CD4-positive, alpha-beta T cell treated with Interferon alpha-2 for 1 hour (primary cell): ENCODE measurements around the gene BMP7.
"Not testable (repeated sequence)": the region's sequence is repeated elsewhere in the genome, so short reads cannot be mapped to it uniquely, and the experiment has no call there.

ENCODE experiments used
- DNase-seq, 2 donors: peaks; one replicate each; pipeline ENCODE4 v3.0.0-alpha.2; 2020 to 2022

Gene BMP7

DNA sequence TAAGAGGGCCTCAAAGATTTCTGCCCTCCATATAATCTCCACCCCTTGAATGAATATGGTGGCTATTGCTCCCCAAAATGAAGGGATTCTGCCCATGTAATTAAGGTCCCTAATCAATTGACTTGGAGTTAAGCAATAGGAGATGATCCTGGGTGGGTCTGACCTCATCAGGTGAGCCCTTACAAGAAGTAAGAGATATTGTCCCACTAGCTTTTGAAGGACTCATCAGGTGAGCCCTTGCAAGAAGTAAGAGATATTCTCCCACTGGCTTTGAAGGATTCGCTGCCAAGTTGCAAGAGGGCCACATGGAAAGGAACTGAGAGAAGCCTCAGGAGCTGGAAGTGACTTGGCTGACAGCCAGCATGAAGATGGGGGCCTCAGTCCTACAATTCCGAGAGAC lies 103.4 kb downstream of the BMP7 start:
- DNase-seq, result no peak

- DNase-seq, result no peak
Observed at GRCh38 chr20:57162362-57162652, 104.1 kb downstream of the BMP7 start.

DNA sequence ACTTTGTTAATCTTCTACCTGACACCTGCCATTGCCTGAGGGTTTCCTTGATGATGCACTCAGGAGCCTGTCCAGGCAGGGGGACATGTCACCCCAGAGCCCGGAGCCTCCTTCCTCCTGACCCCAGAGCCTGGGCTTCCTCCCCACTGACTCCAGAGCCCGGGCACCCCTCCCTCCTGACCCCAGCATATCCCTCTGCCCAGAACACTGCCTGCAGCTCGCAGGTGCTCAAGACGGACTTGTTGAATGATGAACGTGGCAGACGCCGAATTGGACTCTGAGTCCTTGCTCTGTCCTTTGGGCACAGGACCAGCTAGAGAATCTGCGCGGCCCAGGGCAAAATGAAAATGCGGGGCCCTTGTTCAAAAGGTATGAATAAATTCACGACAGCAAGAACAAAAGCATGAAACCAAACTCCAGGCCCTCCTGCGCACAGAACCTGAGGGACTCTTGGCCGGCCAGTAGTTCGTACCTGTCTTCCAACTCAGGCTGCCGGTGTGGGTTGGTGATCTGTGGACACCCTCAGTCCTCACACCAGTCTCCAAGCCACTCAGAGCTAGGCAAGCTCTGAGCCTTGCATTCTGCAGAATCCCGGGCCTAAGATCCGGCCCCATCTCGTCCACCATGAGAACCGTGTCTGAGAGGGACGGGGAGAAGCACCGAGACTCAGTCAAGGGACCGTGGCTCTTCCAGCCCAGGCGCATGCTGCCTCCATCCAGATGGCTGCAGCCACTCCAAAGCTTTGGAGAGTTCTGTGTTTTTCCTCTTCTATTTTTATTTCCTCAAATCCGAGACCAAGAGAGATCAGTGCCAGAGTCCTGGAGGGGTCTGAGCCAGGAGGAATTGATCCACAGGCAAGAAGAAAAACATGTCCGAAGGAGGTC lies 104.7 kb downstream of the BMP7 start:
- no peak for DNase-seq

DNA sequence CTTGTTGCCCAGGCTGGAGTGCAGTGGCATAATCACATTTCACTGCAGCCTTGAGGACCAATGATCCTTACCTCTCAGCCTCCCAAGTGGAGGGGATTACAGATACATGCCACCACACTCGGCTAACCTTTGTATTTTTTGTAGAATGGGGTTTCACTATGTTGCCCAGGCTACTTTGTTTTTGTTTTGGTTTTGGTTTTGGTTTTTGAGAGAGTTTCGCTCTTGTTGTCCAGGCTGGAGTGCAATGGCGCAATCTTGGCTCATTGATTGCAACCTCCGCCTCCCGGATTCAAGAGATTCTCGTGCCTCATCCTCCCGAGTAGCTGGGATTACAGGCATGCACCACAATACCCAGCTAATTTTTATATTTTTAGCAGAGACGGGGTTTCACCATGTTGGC lies 105.5 kb downstream of the BMP7 start:
- DNase-seq, result no peak

GRCh38 chr20:57159945-57160610 lies 106.4 kb downstream of the BMP7 start:
- DNase-seq, result no peak

DNA sequence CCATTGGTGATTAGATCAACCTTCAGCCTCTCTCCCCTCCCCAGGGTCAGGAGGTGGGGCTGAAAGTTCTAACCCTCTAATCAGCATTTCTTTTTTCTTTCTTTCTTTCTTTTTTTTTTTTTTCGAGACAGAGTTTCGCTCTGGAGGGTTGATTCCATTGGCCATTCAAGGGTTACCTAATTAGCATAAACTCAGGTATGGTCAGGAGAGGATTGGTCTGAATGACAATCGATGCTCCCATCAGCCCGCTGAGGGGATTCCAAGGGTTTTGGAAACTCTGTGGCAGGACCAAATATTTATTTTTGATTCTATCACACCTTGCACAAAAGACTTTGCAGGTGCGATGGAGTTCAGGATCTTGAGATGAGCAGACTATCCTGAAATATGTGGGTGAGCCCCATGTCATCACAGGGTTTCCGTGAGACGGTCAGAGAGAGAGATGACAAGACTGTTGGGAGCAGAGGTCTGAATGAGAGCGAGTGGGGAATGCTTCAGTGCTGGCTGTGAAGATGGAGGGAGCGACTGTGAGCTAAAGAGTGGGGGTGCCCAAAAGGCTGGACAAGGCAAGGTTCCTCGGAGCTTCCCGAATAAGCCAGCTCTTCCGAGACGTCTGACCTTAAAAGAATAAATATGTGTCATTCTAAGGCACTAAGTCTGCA lies 107.1 kb downstream of the BMP7 start:
- DNase-seq, result no peak

GRCh38 chr20:57158474-57158873 lies 108.0 kb downstream of the BMP7 start:
- DNase-seq, result no peak

DNA sequence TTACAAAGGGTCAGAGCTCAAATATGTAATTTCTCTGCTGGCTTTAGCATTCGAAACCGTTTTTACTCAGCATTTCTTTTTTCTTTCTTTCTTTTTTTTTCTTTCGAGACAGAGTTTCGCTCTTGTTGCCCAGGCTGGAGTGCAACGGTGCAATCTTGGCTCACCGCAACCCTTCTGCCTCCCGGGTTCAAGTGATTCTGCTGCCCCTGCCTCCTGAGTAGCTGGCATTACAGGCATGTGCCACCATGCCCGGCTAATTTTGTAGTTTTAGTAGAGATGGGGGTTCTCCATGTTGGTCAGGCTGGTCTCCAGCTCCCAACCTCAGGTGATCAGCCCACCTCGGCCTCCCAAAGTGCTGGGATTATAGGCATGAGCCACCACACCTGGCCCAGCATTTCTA lies 108.7 kb downstream of the BMP7 start:
- DNase-seq, result not testable (repeated sequence)

GRCh38 chr20:57157106-57157691 lies 109.2 kb downstream of the BMP7 start:
- no peak for DNase-seq

GRCh38 chr20:57156011-57156729 lies 110.3 kb downstream of the BMP7 start:
- no peak for DNase-seq

DNA sequence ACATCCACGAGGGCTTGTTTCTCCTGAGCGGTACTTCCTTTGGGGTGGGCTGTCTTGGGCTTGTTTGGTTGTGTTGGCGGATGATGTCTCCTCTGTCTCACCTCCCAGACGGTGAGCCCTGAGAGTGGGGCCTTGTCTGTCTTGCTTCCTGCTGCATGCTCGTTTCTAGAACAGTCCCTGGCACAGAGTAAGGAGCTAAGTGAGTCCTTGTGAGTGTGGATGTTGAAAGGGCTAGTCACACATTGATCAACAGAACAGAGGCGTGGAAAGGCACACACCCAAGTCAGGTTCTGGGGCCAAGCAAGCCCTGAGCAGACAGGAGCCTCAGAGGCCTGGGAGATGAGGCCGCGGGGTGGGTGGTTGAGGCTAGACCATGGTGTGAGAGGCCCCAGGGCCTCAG lies 111.0 kb downstream of the BMP7 start:
- DNase-seq, result no peak

GRCh38 chr20:57153238-57153905 lies 113.1 kb downstream of the BMP7 start:
- no peak for DNase-seq

- DNase-seq, result no peak
Observed at GRCh38 chr20:57152557-57152956, 113.9 kb downstream of the BMP7 start.

- DNase-seq, result no peak
Observed at GRCh38 chr20:57150559-57150958, 115.9 kb downstream of the BMP7 start.

DNA sequence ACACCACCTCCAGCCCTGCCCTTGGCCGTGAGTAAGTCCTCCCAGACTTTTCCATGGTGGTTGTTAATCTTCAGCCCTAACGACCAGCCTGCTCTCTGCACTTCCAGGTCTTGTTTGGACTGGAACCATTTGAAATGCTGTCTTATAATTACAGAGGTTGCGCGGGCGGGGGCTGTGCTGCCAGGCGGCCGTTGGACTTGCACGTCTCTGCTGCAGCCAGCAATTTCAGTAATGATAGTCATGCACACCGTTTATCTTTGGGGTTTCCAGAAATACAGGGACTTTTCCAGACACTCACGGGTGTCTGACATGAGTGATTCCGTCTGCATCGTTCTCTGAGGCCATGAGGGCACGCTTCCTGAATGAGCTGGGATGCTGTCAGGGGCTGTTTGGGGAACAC lies 118.2 kb downstream of the BMP7 start:
- no peak for DNase-seq

DNA sequence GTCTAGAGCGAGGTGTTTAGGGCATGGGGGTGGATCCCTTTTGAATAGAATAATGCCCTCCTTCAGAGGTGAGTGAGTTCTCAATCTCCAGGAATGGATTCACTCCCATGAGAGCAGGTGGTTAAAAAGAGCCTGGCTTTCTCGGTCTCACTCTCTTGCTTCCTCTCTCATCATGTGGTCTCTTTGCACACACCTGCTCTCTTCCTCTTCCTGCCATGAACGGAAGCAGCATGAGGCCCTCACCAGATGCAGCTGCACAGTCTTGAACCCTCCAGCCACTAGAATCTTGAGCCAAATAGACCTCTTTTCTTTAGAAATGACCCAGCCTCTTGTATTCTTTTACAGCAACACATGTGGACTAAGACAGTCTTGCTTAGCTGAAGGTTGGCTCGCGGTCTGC lies 119.3 kb downstream of the BMP7 start:
- no peak for DNase-seq

- DNase-seq, result no peak
Observed at GRCh38 chr20:57146155-57146554, 120.3 kb downstream of the BMP7 start.

DNA sequence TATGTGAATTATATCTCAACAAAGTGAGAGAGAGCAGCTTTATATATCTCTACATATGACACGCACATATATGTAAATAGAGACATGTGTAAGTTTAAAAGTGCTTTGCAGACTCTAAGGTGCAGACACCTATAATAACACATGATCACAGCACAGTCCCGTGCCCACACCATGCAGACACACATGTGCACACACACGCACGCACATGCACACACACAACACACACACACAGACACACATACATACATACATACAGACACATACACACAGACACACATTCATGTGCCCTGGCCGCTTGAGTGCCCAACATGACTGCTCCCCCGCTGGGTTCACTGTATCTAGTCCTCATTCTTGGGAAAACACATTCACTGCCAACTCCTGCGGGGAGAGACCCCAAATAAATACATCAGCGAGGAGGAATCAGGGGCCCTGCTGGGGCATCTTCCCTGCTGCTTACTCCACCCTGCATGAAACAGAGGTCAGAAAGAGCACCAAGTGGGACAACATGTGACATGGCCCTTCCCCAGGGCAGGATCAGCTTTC lies 121.3 kb downstream of the BMP7 start:
- DNase-seq, result no peak

- no peak for DNase-seq
Observed at GRCh38 chr20:57143173-57143572, 123.3 kb downstream of the BMP7 start.

DNA sequence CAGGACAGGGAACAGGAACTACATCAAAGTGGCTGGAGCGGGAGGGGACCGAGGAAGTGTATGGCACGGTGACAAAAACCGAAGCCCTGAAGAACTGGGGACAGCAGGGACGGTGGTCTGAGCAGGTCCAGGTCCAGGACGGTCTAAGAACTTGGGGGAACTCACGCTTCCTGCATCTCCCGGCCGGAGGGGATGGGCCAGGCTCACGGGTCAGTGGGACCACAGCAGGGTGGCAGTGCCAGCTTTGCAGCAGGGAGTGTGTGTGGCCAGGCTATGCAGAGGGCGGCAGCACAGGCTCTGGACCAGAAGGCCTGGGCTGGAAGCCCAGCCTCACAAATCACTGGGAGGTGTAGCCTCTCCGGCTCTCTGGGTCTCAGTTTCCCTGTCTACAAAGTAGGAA lies 123.8 kb downstream of the BMP7 start:
- no peak for DNase-seq

DNA sequence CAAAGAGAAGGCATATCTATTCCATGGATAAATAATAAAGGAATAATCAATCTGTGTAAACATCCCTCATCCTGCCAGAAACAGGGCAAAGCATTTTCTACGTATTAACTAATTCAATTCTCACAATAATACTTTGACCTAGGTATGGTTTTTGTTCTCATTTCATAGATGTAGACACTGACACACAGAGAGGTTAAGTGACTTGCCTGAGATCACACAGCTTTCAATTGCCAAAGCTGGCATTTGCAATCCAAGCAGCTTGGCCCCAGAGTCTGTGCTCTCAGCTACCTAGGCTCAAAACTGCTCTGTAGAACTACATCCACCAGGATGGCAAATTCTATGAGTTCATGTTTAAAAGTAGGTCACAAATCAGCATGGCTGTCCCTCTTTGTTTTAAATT lies 124.9 kb downstream of the BMP7 start:
- no peak for DNase-seq

GRCh38 chr20:57140416-57140965 lies 126.0 kb downstream of the BMP7 start:
- no peak for DNase-seq
